ENCODE data around the gene GTF2H4. TPM values are rescaled to one million over a fixed set of nuclear protein-coding genes. Genes with fewer than 3 reads are reported as not detected.

The GTF2H4 gene
- total RNA-seq, 2 experiments from 2014 or later = 30.5 to 48.7 TPM

- Histone ChIP-seq H3K9me3 (ENCODE audit: low read length) (no peaks in the 10 kb centered on the region), H4K20me1 (ENCODE audit: insufficient read depth, low read length) (no peaks in the 10 kb centered on the region), H3K27ac (ENCODE audit: low read depth, low read length, poor library complexity, severe bottlenecking) (no peak overlapping the region), H3K36me3 (ENCODE audit: insufficient read depth, low read length) (peaks cover 13% of the 10 kb centered on the region; the same call in 1 of the 2 replicates), H3K79me2 (ENCODE audit: insufficient read depth, low read depth, low read length) (no peaks in the 10 kb centered on the region), H3K4me3 (ENCODE audit: low read depth, low read length, poor library complexity, severe bottlenecking) (no peak overlapping the region), H3K4me1 (ENCODE audit: insufficient read depth, low read length, poor library complexity, severe bottlenecking) (no peaks in the 10 kb centered on the region), H3K4me2 (ENCODE audit: low read length) (no peak overlapping the region), H3K9me2 (ENCODE audit: insufficient read depth, low read length) (no peaks in the 10 kb centered on the region), H2AFZ (ENCODE audit: low read length) (no peak overlapping the region)
- ChIA-PET POLR2A (no interaction called here), CTCF (ENCODE audit: unreplicated experiment) (no interaction called here)
- TF ChIP-seq CTCF (conservative IDR thresholded peaks at IDR 0.05; ENCODE audit: low read length) = no peak
- no peak for TF ChIP-seq EZH2phosphoT487 (IDR thresholded peaks at IDR 0.05; ENCODE audit: borderline replicate concordance, low read depth, low read length)
- intact Hi-C loops (cut with micrococcal nuclease; ENCODE audit: unreplicated experiment) = no loop called here
- DNase-seq (ENCODE audit: low spot score) = no peak
- BruUV-seq (replicated peaks) = no TSS peak
Measured at GRCh38 chr6:30894381-30894780, 13.6 kb upstream of the GTF2H4 start.

DNA sequence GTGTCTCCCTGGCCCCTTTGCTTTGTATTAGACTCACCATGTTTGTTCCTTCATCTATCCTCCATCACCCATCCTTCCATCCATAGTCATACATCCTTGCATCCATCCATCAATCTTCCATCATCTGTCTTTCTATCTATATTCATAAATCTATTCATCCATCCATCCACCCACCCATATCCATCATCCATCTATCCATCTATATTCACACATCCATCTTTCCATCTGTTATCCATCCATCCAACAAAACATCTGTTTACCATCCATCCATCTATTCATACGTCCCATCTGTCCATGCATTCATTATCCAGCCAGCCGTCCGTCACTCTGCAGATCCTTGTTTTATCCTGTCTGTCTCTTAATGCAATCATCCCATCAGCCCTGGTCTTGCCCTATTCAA is 13.1 kb upstream of the GTF2H4 start:
- intact Hi-C loops (cut with micrococcal nuclease; ENCODE audit: unreplicated experiment) = no loop called here
- no TSS peak for BruUV-seq (replicated peaks)

More for the DNA sequence above, 13.1 kb upstream of the GTF2H4 start:
- no peak for DNase-seq (ENCODE audit: low spot score)
- Histone ChIP-seq H3K79me2 (ENCODE audit: insufficient read depth, low read depth, low read length) (no peaks in the 10 kb centered on the region), H3K36me3 (ENCODE audit: insufficient read depth, low read length) (peaks cover 17% of the 10 kb centered on the region; the same call in 1 of the 2 replicates), H3K4me1 (ENCODE audit: insufficient read depth, low read length, poor library complexity, severe bottlenecking) (no peaks in the 10 kb centered on the region), H3K9me3 (ENCODE audit: low read length) (no peaks in the 10 kb centered on the region), H3K27ac (ENCODE audit: low read depth, low read length, poor library complexity, severe bottlenecking) (no peak overlapping the region), H3K9me2 (ENCODE audit: insufficient read depth, low read length) (no peaks in the 10 kb centered on the region), H2AFZ (ENCODE audit: low read length) (no peak overlapping the region), H3K4me2 (ENCODE audit: low read length) (no peak overlapping the region), H3K4me3 (ENCODE audit: low read depth, low read length, poor library complexity, severe bottlenecking) (no peak overlapping the region), H4K20me1 (ENCODE audit: insufficient read depth, low read length) (no peaks in the 10 kb centered on the region)
- ChIA-PET POLR2A (interaction anchor here (1.0 kb wide), 1 partner anchor 13 kb away, joined by 3 read pairs; no protein-coding TSS in a partner anchor), CTCF (ENCODE audit: unreplicated experiment) (no interaction called here)
- TF ChIP-seq EZH2phosphoT487 (IDR thresholded peaks at IDR 0.05; ENCODE audit: borderline replicate concordance, low read depth, low read length) (no peak), CTCF (conservative IDR thresholded peaks at IDR 0.05; ENCODE audit: low read length) (no peak)
